Endothelial cell of umbilical vein (primary cell): ENCODE measurements around the gene CELF2. TPM values are rescaled to one million over a fixed set of nuclear protein-coding genes. Genes with fewer than 3 reads are reported as not detected.

Experiments
- BruUV-seq: library from RNA; stranded (reverse); fragments of 400-500 nt; replicated peaks from 2 replicates; lab custom pipeline; 2021; lab: Mats Ljungman, UMichigan
- CTCF ChIA-PET: fragments of 300-600, 350-600 bp; sonication (Branson Sonifier 250); formaldehyde crosslinking; loops from one replicate; lab custom pipeline; 2021; ENCODE audit warnings: antibody characterized with exemption, inconsistent platforms; lab: Charles Lee
- POLR2A ChIA-PET: fragments of 300-600, 350-600 bp; sonication (Branson Sonifier 250); formaldehyde crosslinking; loops from one replicate; lab custom pipeline; 2021; ENCODE audit warnings: antibody characterized with exemption, inconsistent platforms; lab: Charles Lee
- DNase-seq: peaks from one replicate; pipeline ENCODE4 v3.0.0-alpha.2; 2011; ENCODE audit warnings: low read depth, low spot score
- FAIRE-seq: peaks from 2 replicates; lab custom pipeline; 2011; peaks lifted over from hg19 to GRCh38; lab: Jason Lieb, UNC
- H2AFZ ChIP-seq: 2 replicates; pipeline ENCODE4 v1.6.0; 2012; ENCODE audit warnings: low read depth, low read length, control low read depth, inconsistent platforms
- H3K27ac ChIP-seq: 2 replicates; pipeline ENCODE4 v1.5.1; 2011; ENCODE audit warnings: low read depth, mild to moderate bottlenecking, control low read depth, low read length, moderate library complexity; ENCODE audit not compliant: insufficient read depth
- H3K27me3 ChIP-seq, 2 experiments: 2 replicates each; pipeline versions ENCODE4 v1.6.0 to v1.6.1; 2011; ENCODE audit warnings: low read length in 2 of 2, mixed read lengths in 1 of 2; ENCODE audit not compliant: control insufficient read depth in 2 of 2, insufficient read depth in 2 of 2
- H3K36me3 ChIP-seq, 2 experiments: 2 replicates in 1 of 2; 3 replicates in 1 of 2; pipeline ENCODE4 v1.5.1; 2011; ENCODE audit warnings: low read length in 2 of 2, mild to moderate bottlenecking in 1 of 2, moderate library complexity in 1 of 2; ENCODE audit not compliant: control insufficient read depth in 2 of 2, insufficient read depth in 2 of 2; ENCODE audit errors: extremely low read depth in 1 of 2
- H3K4me1 ChIP-seq: 3 replicates; pipeline ENCODE4 v1.5.1; 2011; ENCODE audit warnings: mild to moderate bottlenecking, low read length; ENCODE audit not compliant: control insufficient read depth, insufficient read depth; ENCODE audit errors: extremely low read depth
- H3K4me2 ChIP-seq: 2 replicates; pipeline ENCODE4 v1.6.1; 2011; ENCODE audit warnings: low read length, control low read depth, mixed read lengths; ENCODE audit not compliant: insufficient read depth
- H3K4me3 ChIP-seq, 3 experiments: fragments of 200-600 bp in 1 of 3; sonication (generic), shearing (Covaris generic) in 1 of 3; replicated peaks in 1 of 3; 2 replicates each; pipeline ENCODE4 v1.5.1; 2011 to 2016; ENCODE audit warnings: control low read depth in 3 of 3, low read length in 3 of 3, mild to moderate bottlenecking in 2 of 3, inconsistent platforms in 1 of 3, low read depth in 1 of 3, moderate library complexity in 1 of 3; ENCODE audit not compliant: insufficient read depth in 1 of 3
- H3K79me2 ChIP-seq: 2 replicates; pipeline ENCODE4 v1.6.0; 2012; ENCODE audit warnings: low read length, inconsistent platforms; ENCODE audit not compliant: control insufficient read depth, insufficient read depth
- H3K9ac ChIP-seq: replicated peaks from 2 replicates; pipeline ENCODE3; 2011; ENCODE audit warnings: low read length, control low read depth; ENCODE audit not compliant: insufficient read depth; ENCODE audit errors: extremely low read depth
- H3K9me1 ChIP-seq: replicated peaks from 3 replicates; pipeline ENCODE4 v1.6.0; 2011; ENCODE audit warnings: mild to moderate bottlenecking, low read length; ENCODE audit not compliant: control insufficient read depth, insufficient read depth; ENCODE audit errors: extremely low read depth
- H3K9me3 ChIP-seq: replicated peaks from 2 replicates; pipeline ENCODE4 v1.5.1; 2012; ENCODE audit warnings: low read length, inconsistent platforms; ENCODE audit not compliant: control insufficient read depth, insufficient read depth
- H4K20me1 ChIP-seq: replicated peaks from 2 replicates; pipeline ENCODE3; 2011; ENCODE audit warnings: mild to moderate bottlenecking, low read length; ENCODE audit not compliant: control insufficient read depth, insufficient read depth; ENCODE audit errors: extremely low read depth
- CTCF ChIP-seq, 2 donors: IDR thresholded peaks; 1 replicate in 1 of 2; 2 replicates in 1 of 2; pipeline ENCODE4 v1.5.1; 2011; ENCODE audit warnings: low read length in 2 of 2, mild to moderate bottlenecking in 2 of 2, moderate library complexity in 2 of 2, control low read depth in 1 of 2, inconsistent platforms in 1 of 2, low read depth in 1 of 2; ENCODE audit not compliant: insufficient read depth in 1 of 2; ENCODE audit errors: extremely low read depth in 1 of 2
- EZH2 ChIP-seq: IDR thresholded peaks from 2 replicates; pipeline ENCODE4 v1.6.1; 2012; ENCODE audit warnings: borderline replicate concordance, low read depth, mild to moderate bottlenecking, moderate library complexity, low read length, inconsistent platforms; ENCODE audit not compliant: severe bottlenecking
- FOS ChIP-seq: IDR thresholded peaks from 2 replicates; pipeline ENCODE4 v1.6.1; 2011; ENCODE audit warnings: mild to moderate bottlenecking, low read length, moderate library complexity, borderline replicate concordance; ENCODE audit not compliant: insufficient read depth
- GATA2 ChIP-seq: IDR thresholded peaks from 2 replicates; pipeline ENCODE4 v1.7.0; 2011; ENCODE audit warnings: low read depth, mild to moderate bottlenecking, moderate library complexity, mixed read lengths, low read length; ENCODE audit not compliant: insufficient read length, insufficient read depth
- JUN ChIP-seq: IDR thresholded peaks from 2 replicates; pipeline ENCODE4 v1.6.1; 2011; ENCODE audit warnings: borderline replicate concordance, low read depth; ENCODE audit not compliant: insufficient read length, insufficient read depth
- MAX ChIP-seq: IDR thresholded peaks from 2 replicates; pipeline ENCODE4 v1.6.1; 2011; ENCODE audit not compliant: insufficient read depth, insufficient read length
- MYC ChIP-seq: IDR thresholded peaks from one replicate; pipeline ENCODE4 v1.6.1; 2011; ENCODE audit warnings: mild to moderate bottlenecking, low read depth, low read length
- POLR2A ChIP-seq: IDR thresholded peaks from 2 replicates; pipeline ENCODE4 v1.6.1; 2012; ENCODE audit warnings: low read depth, mild to moderate bottlenecking, control low read depth, low read length
- POLR2AphosphoS5 ChIP-seq: IDR thresholded peaks from 2 replicates; pipeline ENCODE4 v1.6.1; 2012; ENCODE audit warnings: low read depth, mild to moderate bottlenecking, control low read depth, low read length, moderate library complexity; ENCODE audit not compliant: insufficient read depth
- dilution Hi-C: fragments of 300-500 bp; cut with MboI; formaldehyde crosslinking; loops from one replicate; pipeline ENCODE4 v1.15.0; 2019; ENCODE audit warnings: low sequenced_read_pairs; ENCODE audit not compliant: extremely low pct_ligation_motif_present
- intact Hi-C: fragments of 100-400 bp; cut with micrococcal nuclease; formaldehyde crosslinking; loops from one replicate; pipeline ENCODE4 v1.10.0; 2022
- polyA plus RNA-seq, 4 experiments: library from polyadenylated mRNA; depleted of rRNA in 3 of 4; stranded (reverse) in 3 of 4; unstranded in 1 of 4; fragments of >200 nt; gene quantifications; 2 replicates each; pipeline versions ENCODE4 v1.2.1 to v1.2.3, GENCODE V29; 2011 to 2012; ENCODE audit warnings: missing spikeins in 1 of 4
- total RNA-seq: library from RNA; stranded (reverse); gene quantifications from 2 replicates; pipeline ENCODE4 v1.2.3, GENCODE V29; 2021

Gene CELF2
- total and polyA plus RNA-seq, 2 donors (not counting 3 experiments of a cell fraction or from before 2014, with no cell fraction given) = 21.6 to 42.6 TPM

GRCh38 chr10:11034762-11035161 is 17.1 kb downstream of the CELF2 start:
- POLR2A ChIA-PET = interaction anchor here (0.7 to 1.1 kb wide), 4 partner anchors 10 to 242 kb away, joined by 3 to 4 read pairs (median 4); no protein-coding TSS in a partner anchor
- TF ChIP-seq POLR2AphosphoS5 (no peak), GATA2 (no peak), CTCF (IDR thresholded peaks at IDR 0.05; ENCODE audit: extremely low read depth in 1 of 2, insufficient read depth in 1 of 2, low read depth in 1 of 2, low read length in 2 of 2) (no peak), MAX (no peak), FOS (no peak), MYC (no peak), EZH2 (no peak), POLR2A (no peak), JUN (no peak)
- H3K36me3 ChIP-seq = no peaks in the 10 kb centered on the region
- no peaks in the 10 kb centered on the region for H3K27me3 ChIP-seq
- H3K9me1 ChIP-seq = no peaks in the 10 kb centered on the region
- dilution Hi-C loops (no loop called here), intact Hi-C loops (loop anchor here (1.0 to 5.0 kb wide), 9 partner anchors 16 to 897 kb away; no protein-coding TSS in a partner anchor)
- FAIRE-seq (no peak), DNase-seq (no peak)
- no peaks in the 10 kb centered on the region for H3K79me2 ChIP-seq
- BruUV-seq = TSS peak; percentile 96
- H3K4me2 ChIP-seq = peak overlapping the region; percentile 71
- H3K9ac ChIP-seq = peak overlapping the region; percentile 68
- H4K20me1 ChIP-seq = no peaks in the 10 kb centered on the region
- no peak overlapping the region for H2AFZ ChIP-seq
- H3K4me3 ChIP-seq = no peak overlapping the region
- H3K4me1 ChIP-seq = peaks cover 19% of the 10 kb centered on the region
- no peaks in the 10 kb centered on the region for H3K9me3 ChIP-seq
- CTCF ChIA-PET = interaction anchor here (0.9 to 5.0 kb wide), 20 partner anchors 11 to 1692 kb away, joined by 3 to 112 read pairs (median 10); partner anchors contain the start of gene CELF2
- H3K27ac ChIP-seq = peak overlapping the region; percentile 92
